ENCODE results near the gene MSANTD2. TPM values are rescaled to one million over a fixed set of nuclear protein-coding genes. Genes with fewer than 3 reads are reported as not detected.

Gene MSANTD2
- total and polyA plus RNA-seq, 9 of the 15 experiments (the other 6 are each of a cell fraction or from before 2014, with no cell fraction given): 1.3 to 9.9 (median 5.3) TPM

- Histone ChIP-seq H3K4me2 (ENCODE audit: insufficient read depth, low read length) (no peak overlapping the region), H3K27me3 (ENCODE audit: control insufficient read depth in 2 of 2, insufficient read depth in 2 of 2, low read length in 2 of 2) (peaks cover 26 to 61% of the 10 kb centered on the region in 2 experiments), H3K4me1 (replicated peaks in 1 of 2; ENCODE audit: control insufficient read depth in 2 of 2, insufficient read depth in 2 of 2, low read length in 2 of 2) (no peaks in the 10 kb centered on the region; a peak in 1 of 5 replicates), H3K4me3 (no peak overlapping the region), H3K9me3 (replicated peaks; ENCODE audit: control insufficient read depth, insufficient read depth, low read depth, low read length) (no peaks in the 10 kb centered on the region), H3K9me1 (ENCODE audit: control insufficient read depth, insufficient read depth, low read length) (no peaks in the 10 kb centered on the region), H3K27ac (ENCODE audit: extremely low read depth, low read depth, low read length) (no peak overlapping the region), H3K79me2 (ENCODE audit: control insufficient read depth, insufficient read depth, low read length) (no peaks in the 10 kb centered on the region), H4K20me1 (replicated peaks; ENCODE audit: control insufficient read depth, insufficient read depth, low read length) (0 out of 2 replicates have a peak, but pooled peaks cover 3% of the 10 kb centered on the region), H3K36me3 (ENCODE audit: control insufficient read depth, insufficient read depth, low read length) (no peaks in the 10 kb centered on the region), H3K9ac (ENCODE audit: insufficient read depth in 1 of 2, low read depth in 2 of 2, low read length in 2 of 2) (no peak overlapping the region), H2AFZ (ENCODE audit: low read depth, low read length) (no peak overlapping the region)
- ChIA-PET CTCF (ENCODE audit: low intra/inter-chr PET ratio) (no interaction called here), POLR2A (no interaction called here)
- TF ChIP-seq ZNF263 (CRISPR knock-in tag; IDR thresholded peaks at IDR 0.05; ENCODE audit: borderline replicate concordance) (no peak), E2F1 (CRISPR knock-in tag; IDR thresholded peaks at IDR 0.05) (no peak), HDAC2 (IDR thresholded peaks at IDR 0.05) (no peak), FOXJ3 (CRISPR knock-in tag; IDR thresholded peaks at IDR 0.05) (no peak), KHSRP (IDR thresholded peaks at IDR 0.05) (no peak), MECOM (CRISPR knock-in tag; IDR thresholded peaks at IDR 0.05) (no peak), CAMTA2 (CRISPR knock-in tag; conservative IDR thresholded peaks at IDR 0.05) (no peak), GTF2A2 (tag; IDR thresholded peaks at IDR 0.05) (no peak), OTX1 (CRISPR knock-in tag; IDR thresholded peaks at IDR 0.05) (no peak), MXD1 (CRISPR knock-in tag; IDR thresholded peaks at IDR 0.05; ENCODE audit: borderline replicate concordance, poor library complexity, severe bottlenecking) (no peak), CSDE1 (IDR thresholded peaks at IDR 0.05) (no peak), POLR3A (IDR thresholded peaks at IDR 0.05; ENCODE audit: borderline replicate concordance, extremely low read depth, insufficient read depth, insufficient read length) (no peak), SPI1 (IDR thresholded peaks at IDR 0.05; ENCODE audit: borderline replicate concordance, low read depth, low read length) (no peak), GABPA (tag; conservative IDR thresholded peaks at IDR 0.05; ENCODE audit: low read depth) (no peak)
- no TSS peak for BruUV-seq (replicated peaks)
- FAIRE-seq: no peak
- peak; percentile 27; the same call in 1 of the 3 replicates for ATAC-seq
- WGBS (ENCODE audit: insufficient coverage, low coverage, missing lambda C conversion rate): 0% methylated on average over 6 of the region's 6 CpGs
- intact Hi-C loops (cut with micrococcal nuclease): no loop called here
- in situ Hi-C loops (cut with MboI): no loop called here
- no peak for DNase-seq (ENCODE audit: extremely low read depth in 1 of 4, low spot score in 3 of 4)
These were observed 74.5 kb downstream of the MSANTD2 start for GRCh38 chr11:124725719-124726105.
